Measurements from ENCODE around the gene ARPP21. TPM values are rescaled to one million over a fixed set of nuclear protein-coding genes. Genes with fewer than 3 reads are reported as not detected.

ARPP21 gene
- total and polyA plus RNA-seq, 2 donors (not counting 3 experiments of a cell fraction or from before 2014, with no cell fraction given): not detected

DNA sequence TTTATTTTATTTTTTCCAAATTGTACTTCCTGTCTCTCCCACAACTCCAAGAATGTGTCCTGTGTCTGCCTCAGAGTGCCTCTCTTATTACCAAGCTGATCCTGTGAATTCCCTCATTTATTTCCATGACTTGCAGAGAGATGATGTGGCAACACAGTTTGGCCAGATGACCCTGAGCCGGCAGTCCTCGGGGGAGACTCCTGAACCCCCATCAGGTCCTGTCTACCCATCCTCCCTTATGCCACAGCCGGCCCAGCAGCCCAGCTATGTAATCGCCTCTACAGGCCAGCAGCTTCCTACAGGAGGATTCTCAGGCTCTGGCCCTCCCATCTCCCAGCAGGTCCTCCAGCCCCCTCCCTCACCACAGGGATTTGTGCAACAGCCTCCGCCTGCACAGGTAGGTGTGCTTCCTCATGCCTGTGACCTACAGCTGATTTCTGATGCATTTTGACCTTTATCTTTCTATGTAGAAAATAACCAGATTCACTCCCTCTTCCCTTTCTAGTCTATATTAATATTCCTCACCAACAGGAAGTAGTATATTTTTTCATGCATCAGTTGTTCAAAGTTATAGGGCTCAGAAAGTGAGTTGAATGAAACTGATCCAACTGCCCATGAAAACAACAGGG, 100.0 kb downstream of the ARPP21 start:
- DNase-seq (ENCODE audit: low read depth, low spot score) (no peak), FAIRE-seq (no peak)
- dilution Hi-C loops (cut with MboI; ENCODE audit: extremely low pct_ligation_motif_present, low sequenced_read_pairs): no loop called here
- Histone ChIP-seq H3K36me3 (ENCODE audit: control insufficient read depth in 2 of 2, extremely low read depth in 1 of 2, insufficient read depth in 2 of 2, low read length in 2 of 2) (no peaks in the 10 kb centered on the region), H3K4me2 (ENCODE audit: insufficient read depth, low read length) (no peak overlapping the region), H3K9me1 (replicated peaks; ENCODE audit: control insufficient read depth, extremely low read depth, insufficient read depth, low read length) (no peaks in the 10 kb centered on the region), H3K79me2 (ENCODE audit: control insufficient read depth, insufficient read depth, low read length) (no peaks in the 10 kb centered on the region), H3K4me3 (replicated peaks in 1 of 3; ENCODE audit: insufficient read depth in 1 of 3, low read depth in 1 of 3, low read length in 3 of 3) (no peak overlapping the region), H4K20me1 (replicated peaks; ENCODE audit: control insufficient read depth, extremely low read depth, insufficient read depth, low read length) (no peaks in the 10 kb centered on the region), H3K27ac (ENCODE audit: insufficient read depth, low read depth, low read length) (no peak overlapping the region), H3K4me1 (ENCODE audit: control insufficient read depth, extremely low read depth, insufficient read depth, low read length) (no peaks in the 10 kb centered on the region), H3K9ac (replicated peaks; ENCODE audit: extremely low read depth, insufficient read depth, low read length) (no peak overlapping the region), H3K9me3 (replicated peaks; ENCODE audit: control insufficient read depth, insufficient read depth, low read length) (no peaks in the 10 kb centered on the region), H2AFZ (ENCODE audit: low read depth, low read length) (no peak overlapping the region), H3K27me3 (ENCODE audit: control insufficient read depth in 2 of 2, insufficient read depth in 2 of 2, low read length in 2 of 2) (no peaks in the 10 kb centered on the region)
- TF ChIP-seq EZH2 (IDR thresholded peaks at IDR 0.05; ENCODE audit: borderline replicate concordance, low read depth, low read length, severe bottlenecking) (no peak), JUN (IDR thresholded peaks at IDR 0.05; ENCODE audit: borderline replicate concordance, insufficient read depth, insufficient read length, low read depth) (no peak), MYC (IDR thresholded peaks at IDR 0.05; ENCODE audit: low read depth, low read length) (no peak), POLR2A (IDR thresholded peaks at IDR 0.05; ENCODE audit: low read depth, low read length) (no peak), POLR2AphosphoS5 (IDR thresholded peaks at IDR 0.05; ENCODE audit: insufficient read depth, low read depth, low read length) (no peak)
- TF ChIP-seq, protein P1, sequence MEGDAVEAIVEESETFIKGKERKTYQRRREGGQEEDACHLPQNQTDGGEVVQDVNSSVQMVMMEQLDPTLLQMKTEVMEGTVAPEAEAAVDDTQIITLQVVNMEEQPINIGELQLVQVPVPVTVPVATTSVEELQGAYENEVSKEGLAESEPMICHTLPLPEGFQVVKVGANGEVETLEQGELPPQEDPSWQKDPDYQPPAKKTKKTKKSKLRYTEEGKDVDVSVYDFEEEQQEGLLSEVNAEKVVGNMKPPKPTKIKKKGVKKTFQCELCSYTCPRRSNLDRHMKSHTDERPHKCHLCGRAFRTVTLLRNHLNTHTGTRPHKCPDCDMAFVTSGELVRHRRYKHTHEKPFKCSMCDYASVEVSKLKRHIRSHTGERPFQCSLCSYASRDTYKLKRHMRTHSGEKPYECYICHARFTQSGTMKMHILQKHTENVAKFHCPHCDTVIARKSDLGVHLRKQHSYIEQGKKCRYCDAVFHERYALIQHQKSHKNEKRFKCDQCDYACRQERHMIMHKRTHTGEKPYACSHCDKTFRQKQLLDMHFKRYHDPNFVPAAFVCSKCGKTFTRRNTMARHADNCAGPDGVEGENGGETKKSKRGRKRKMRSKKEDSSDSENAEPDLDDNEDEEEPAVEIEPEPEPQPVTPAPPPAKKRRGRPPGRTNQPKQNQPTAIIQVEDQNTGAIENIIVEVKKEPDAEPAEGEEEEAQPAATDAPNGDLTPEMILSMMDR (IDR thresholded peaks at IDR 0.05; ENCODE audit: extremely low read depth in 1 of 2, insufficient read depth in 1 of 2, low read depth in 1 of 2, low read length in 2 of 2): no peak
- TF ChIP-seq, protein P2, sequence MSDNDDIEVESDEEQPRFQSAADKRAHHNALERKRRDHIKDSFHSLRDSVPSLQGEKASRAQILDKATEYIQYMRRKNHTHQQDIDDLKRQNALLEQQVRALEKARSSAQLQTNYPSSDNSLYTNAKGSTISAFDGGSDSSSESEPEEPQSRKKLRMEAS (IDR thresholded peaks at IDR 0.05; ENCODE audit: insufficient read depth, insufficient read length): no peak
- ChIA-PET CTCF (no interaction called here), POLR2A (no interaction called here)
- no TSS peak for BruUV-seq (replicated peaks)
- intact Hi-C loops (cut with micrococcal nuclease): no loop called here

Measured in endothelial cell of umbilical vein (primary cell).